Measurements from ENCODE around the gene IL20RA.

IL20RA gene

DNA sequence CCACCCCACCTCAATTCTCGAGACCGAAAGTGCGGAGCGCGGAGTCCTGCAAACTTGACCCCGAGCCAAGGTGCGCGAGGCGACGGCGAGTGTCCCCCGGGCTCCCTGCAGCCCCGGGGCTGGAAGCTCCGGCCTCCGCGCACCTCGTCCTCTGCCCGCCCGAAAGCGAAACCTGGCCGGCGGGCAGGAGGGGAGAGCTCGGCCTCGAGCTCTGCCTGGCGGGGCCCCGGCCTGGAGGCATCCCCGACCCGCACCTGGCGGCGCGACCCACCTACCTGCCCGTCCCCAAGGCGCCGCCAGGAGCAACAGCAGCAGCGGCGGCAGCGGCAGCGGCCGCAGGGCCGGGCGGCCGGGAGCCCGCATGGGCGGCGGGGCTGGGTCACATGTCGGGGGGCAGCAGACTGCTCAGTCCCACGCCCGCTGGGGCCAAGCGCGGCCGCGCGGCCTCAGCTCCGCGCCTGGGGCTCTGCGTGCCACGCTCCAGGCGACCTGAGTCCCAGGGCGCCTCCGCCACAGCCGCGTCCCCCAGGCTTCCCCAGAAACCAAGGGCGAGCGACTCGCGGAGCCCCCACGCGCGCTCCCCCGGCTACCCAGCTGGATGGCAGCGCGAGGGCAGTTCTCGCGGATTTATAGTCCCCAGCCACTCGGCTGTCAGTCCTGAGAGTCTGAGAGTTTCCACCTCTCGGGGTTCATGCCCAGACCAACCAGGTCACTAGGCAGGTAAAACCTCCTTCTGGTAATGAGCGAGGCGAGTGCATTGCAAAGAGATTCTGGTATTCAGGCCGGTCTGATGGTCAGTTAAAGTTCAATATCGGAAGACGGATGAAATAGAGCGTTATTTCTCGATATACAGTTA is at the start of gene IL20RA:
IL20RA (minus strand) TSS at position 600 of the 856 bp plus-strand sequence; CDS start at position 363, 237 bp downstream.
- peak within 1 kb of the TSS; percentile 3 for H3K27ac ChIP-seq (ENCODE audit: low read depth, low read length)
- peaks cover 0 to 5% of the 10 kb centered on the region in 2 donors for H3K27me3 ChIP-seq (ENCODE audit: control insufficient read depth in 1 of 2, insufficient read depth in 2 of 2, low read length in 2 of 2)
- H3K4me1 ChIP-seq (ENCODE audit: control insufficient read depth in 1 of 2, insufficient read depth in 2 of 2, low read length in 2 of 2): peaks cover 0 to 8% of the 10 kb centered on the region in 2 donors
- no peaks in the 10 kb centered on the region for H3K36me3 ChIP-seq (ENCODE audit: control insufficient read depth in 1 of 2, insufficient read depth in 2 of 2, low read length in 2 of 2)
- no peaks in the 10 kb centered on the region for H3K9me3 ChIP-seq (ENCODE audit: control insufficient read depth in 1 of 2, low read length in 2 of 2)
- H3K9ac ChIP-seq (ENCODE audit: low read depth in 1 of 2, low read length in 2 of 2): peak within 1 kb of the TSS; percentile 49 to 73
- H3K4me3 ChIP-seq (ENCODE audit: low read depth in 1 of 2, low read length in 2 of 2): peak within 1 kb of the TSS; percentile 65 to 71

DNA sequence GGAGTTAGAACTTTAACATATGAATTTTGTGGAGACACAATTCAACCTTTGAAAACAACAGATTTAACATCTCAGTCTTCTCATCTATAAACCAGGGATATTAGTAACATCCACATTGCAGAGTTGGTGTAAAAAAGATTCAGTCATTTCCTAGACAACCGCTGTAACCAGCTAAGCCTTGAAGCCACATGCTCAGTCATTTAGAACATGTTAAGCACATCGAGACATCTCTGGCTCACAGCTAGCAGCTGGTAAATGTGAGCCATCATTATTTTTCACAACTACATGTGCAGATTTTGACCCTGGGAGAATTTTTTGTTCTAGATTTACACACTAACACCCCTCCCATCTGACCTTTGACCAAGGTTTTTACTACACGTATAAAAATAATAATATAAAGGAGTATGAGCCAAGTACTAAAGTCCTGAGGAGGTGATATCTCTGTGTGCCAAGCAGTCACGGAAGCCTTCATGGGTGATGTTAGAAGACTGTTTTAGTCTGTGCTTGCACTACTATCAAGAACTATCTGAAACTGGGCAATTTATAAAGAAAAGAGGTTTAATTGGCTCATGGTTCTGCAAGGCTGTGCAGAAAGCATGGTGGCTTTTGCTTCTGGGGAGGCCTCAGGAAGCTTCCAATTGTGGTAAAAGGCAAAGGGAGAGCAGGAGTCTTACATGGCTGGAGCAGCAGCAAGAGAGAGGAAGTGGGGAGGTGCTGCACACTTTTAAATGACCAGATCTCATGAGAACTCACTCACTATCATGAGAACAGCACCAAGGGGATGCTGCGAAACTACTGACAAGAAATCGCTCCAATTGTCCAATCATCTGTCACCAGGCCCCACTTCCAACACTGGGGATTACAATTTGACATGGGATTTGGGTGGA is 48.7 kb upstream of the IL20RA start:
- Histone ChIP-seq H3K36me3 (ENCODE audit: control insufficient read depth in 1 of 2, insufficient read depth in 2 of 2, low read length in 2 of 2) (no peaks in the 10 kb centered on the region), H3K27me3 (ENCODE audit: control insufficient read depth in 1 of 2, insufficient read depth in 2 of 2, low read length in 2 of 2) (no peaks in the 10 kb centered on the region)

DNA sequence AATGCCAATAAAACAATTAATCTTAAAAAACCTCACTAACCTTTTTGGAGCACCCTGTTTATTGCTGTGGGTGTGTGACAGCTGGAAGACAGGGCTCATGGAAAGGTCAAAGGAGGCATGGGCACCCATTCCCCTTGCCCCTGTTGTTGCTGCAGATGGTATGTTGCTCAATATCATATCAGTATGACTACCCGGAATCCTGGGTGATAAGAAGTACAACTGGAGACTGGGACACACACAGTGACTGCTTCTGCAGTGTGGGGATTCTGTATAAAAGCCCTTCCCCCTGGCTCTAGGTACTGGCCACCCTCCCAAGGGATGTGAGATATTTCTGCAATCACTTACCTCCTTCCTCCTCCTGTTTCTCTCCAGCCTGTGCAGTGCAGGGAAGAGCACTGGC is 47.3 kb upstream of the IL20RA start:
- peak overlapping the region; percentile 1 for H3K27ac ChIP-seq (ENCODE audit: low read depth, low read length)
- no peaks in the 10 kb centered on the region for H3K36me3 ChIP-seq (ENCODE audit: control insufficient read depth in 1 of 2, insufficient read depth in 2 of 2, low read length in 2 of 2)
- peaks cover 2 to 9% of the 10 kb centered on the region in 2 donors for H3K9me3 ChIP-seq (ENCODE audit: control insufficient read depth in 1 of 2, low read length in 2 of 2)
- peaks cover 20 to 42% of the 10 kb centered on the region in 2 donors for H3K4me1 ChIP-seq (ENCODE audit: control insufficient read depth in 1 of 2, insufficient read depth in 2 of 2, low read length in 2 of 2)
- H3K4me3 ChIP-seq (ENCODE audit: low read depth in 1 of 2, low read length in 2 of 2): no peak overlapping the region
- H3K27me3 ChIP-seq (ENCODE audit: control insufficient read depth in 1 of 2, insufficient read depth in 2 of 2, low read length in 2 of 2): no peaks in the 10 kb centered on the region
- H3K9ac ChIP-seq (ENCODE audit: low read depth in 1 of 2, low read length in 2 of 2): no peak overlapping the region

More for the DNA sequence above, 48.7 kb upstream of the IL20RA start:
- H3K9me3 ChIP-seq (ENCODE audit: control insufficient read depth in 1 of 2, low read length in 2 of 2): peaks cover 2 to 9% of the 10 kb centered on the region in 2 donors
- no peak overlapping the region for H3K27ac ChIP-seq (ENCODE audit: low read depth, low read length)
- H3K4me3 ChIP-seq (ENCODE audit: low read depth in 1 of 2, low read length in 2 of 2): no peak overlapping the region
- no peak overlapping the region for H3K9ac ChIP-seq (ENCODE audit: low read depth in 1 of 2, low read length in 2 of 2)
- H3K4me1 ChIP-seq (ENCODE audit: control insufficient read depth in 1 of 2, insufficient read depth in 2 of 2, low read length in 2 of 2): peaks cover 20 to 42% of the 10 kb centered on the region in 2 donors

DNA sequence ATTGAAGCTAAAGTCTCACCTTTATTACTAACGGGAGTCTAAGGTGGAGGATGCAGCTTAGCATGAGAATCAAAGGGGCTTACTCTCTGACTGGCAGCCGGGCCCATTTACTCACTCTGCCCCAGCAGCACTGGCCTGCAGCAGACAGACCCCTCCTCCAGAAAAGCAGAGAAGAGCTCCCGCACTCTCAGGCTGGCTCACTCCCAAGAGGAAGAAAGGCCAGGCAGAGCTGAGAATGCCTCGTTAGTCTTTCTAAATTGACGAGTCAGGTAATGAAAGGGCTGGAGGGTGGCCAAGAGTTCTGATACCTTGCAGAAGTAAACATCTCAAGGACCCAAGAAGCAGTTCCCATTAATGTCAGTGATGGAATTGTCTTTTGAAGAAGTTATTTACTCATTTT is 44.5 kb upstream of the IL20RA start:
- H3K9me3 ChIP-seq (ENCODE audit: control insufficient read depth in 1 of 2, low read length in 2 of 2): peaks cover 2 to 9% of the 10 kb centered on the region in 2 donors
- H3K27ac ChIP-seq (ENCODE audit: low read depth, low read length): no peak overlapping the region
- no peak overlapping the region for H3K9ac ChIP-seq (ENCODE audit: low read depth in 1 of 2, low read length in 2 of 2)
- peaks cover 20 to 54% of the 10 kb centered on the region in 2 donors for H3K4me1 ChIP-seq (ENCODE audit: control insufficient read depth in 1 of 2, insufficient read depth in 2 of 2, low read length in 2 of 2)
- H3K4me3 ChIP-seq (ENCODE audit: low read depth in 1 of 2, low read length in 2 of 2): no peak overlapping the region
- H3K36me3 ChIP-seq (ENCODE audit: control insufficient read depth in 1 of 2, insufficient read depth in 2 of 2, low read length in 2 of 2): no peaks in the 10 kb centered on the region
- no peaks in the 10 kb centered on the region for H3K27me3 ChIP-seq (ENCODE audit: control insufficient read depth in 1 of 2, insufficient read depth in 2 of 2, low read length in 2 of 2)

- H3K36me3 ChIP-seq (ENCODE audit: control insufficient read depth in 1 of 2, insufficient read depth in 2 of 2, low read length in 2 of 2): no peaks in the 10 kb centered on the region
- H3K9ac ChIP-seq (ENCODE audit: low read depth in 1 of 2, low read length in 2 of 2): no peak overlapping the region
- H3K9me3 ChIP-seq (ENCODE audit: control insufficient read depth in 1 of 2, low read length in 2 of 2): peaks cover 2 to 9% of the 10 kb centered on the region in 2 donors
- H3K4me3 ChIP-seq (ENCODE audit: low read depth in 1 of 2, low read length in 2 of 2): no peak overlapping the region
- H3K4me1 ChIP-seq (ENCODE audit: control insufficient read depth in 1 of 2, insufficient read depth in 2 of 2, low read length in 2 of 2): peaks cover 11 to 45% of the 10 kb centered on the region in 2 donors
- no peaks in the 10 kb centered on the region for H3K27me3 ChIP-seq (ENCODE audit: control insufficient read depth in 1 of 2, insufficient read depth in 2 of 2, low read length in 2 of 2)
- H3K27ac ChIP-seq (ENCODE audit: low read depth, low read length): no peak overlapping the region
Measured at GRCh38 chr6:137087902-137088301, 43.1 kb upstream of the IL20RA start.

DNA sequence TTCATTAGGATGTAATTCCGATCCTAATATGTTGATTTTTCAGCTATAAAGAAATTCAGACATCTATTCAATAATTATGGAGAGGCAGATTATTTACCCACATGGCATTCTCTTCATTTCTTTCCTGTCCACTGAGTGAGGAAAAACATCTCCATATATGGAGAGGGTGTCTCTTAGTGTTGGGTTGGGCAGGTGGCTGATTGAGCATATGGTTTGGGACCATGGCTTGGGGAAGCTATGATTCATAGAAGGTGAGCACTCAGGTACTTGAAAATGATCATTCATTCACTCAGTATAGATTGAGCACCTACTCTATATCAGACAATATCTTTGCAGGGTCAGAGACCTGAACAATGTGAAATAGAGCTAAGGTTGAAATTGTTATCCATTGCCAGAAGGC is 41.3 kb upstream of the IL20RA start:
- Histone ChIP-seq H3K9ac (ENCODE audit: low read depth in 1 of 2, low read length in 2 of 2) (no peak overlapping the region), H3K4me1 (ENCODE audit: control insufficient read depth in 1 of 2, insufficient read depth in 2 of 2, low read length in 2 of 2) (peaks cover 2 to 36% of the 10 kb centered on the region in 2 donors), H3K9me3 (ENCODE audit: control insufficient read depth in 1 of 2, low read length in 2 of 2) (peaks cover 2 to 5% of the 10 kb centered on the region in 2 donors), H3K27ac (ENCODE audit: low read depth, low read length) (no peak overlapping the region), H3K36me3 (ENCODE audit: control insufficient read depth in 1 of 2, insufficient read depth in 2 of 2, low read length in 2 of 2) (no peaks in the 10 kb centered on the region), H3K27me3 (ENCODE audit: control insufficient read depth in 1 of 2, insufficient read depth in 2 of 2, low read length in 2 of 2) (no peaks in the 10 kb centered on the region), H3K4me3 (ENCODE audit: low read depth in 1 of 2, low read length in 2 of 2) (no peak overlapping the region)

- no peaks in the 10 kb centered on the region for H3K27me3 ChIP-seq (ENCODE audit: control insufficient read depth in 1 of 2, insufficient read depth in 2 of 2, low read length in 2 of 2)
Measured at GRCh38 chr6:137084865-137085617, 40.3 kb upstream of the IL20RA start.

GRCh38 chr6:137084090-137084489 is 39.3 kb upstream of the IL20RA start:
- H3K4me1 ChIP-seq (ENCODE audit: control insufficient read depth in 1 of 2, insufficient read depth in 2 of 2, low read length in 2 of 2): peaks cover 0 to 23% of the 10 kb centered on the region in 2 donors
- H3K36me3 ChIP-seq (ENCODE audit: control insufficient read depth in 1 of 2, insufficient read depth in 2 of 2, low read length in 2 of 2): no peaks in the 10 kb centered on the region
- H3K27me3 ChIP-seq (ENCODE audit: control insufficient read depth in 1 of 2, insufficient read depth in 2 of 2, low read length in 2 of 2): no peaks in the 10 kb centered on the region
- no peak overlapping the region for H3K4me3 ChIP-seq (ENCODE audit: low read depth in 1 of 2, low read length in 2 of 2)
- H3K9me3 ChIP-seq (ENCODE audit: control insufficient read depth in 1 of 2, low read length in 2 of 2): no peaks in the 10 kb centered on the region
- H3K27ac ChIP-seq (ENCODE audit: low read depth, low read length): no peak overlapping the region
- no peak overlapping the region for H3K9ac ChIP-seq (ENCODE audit: low read depth in 1 of 2, low read length in 2 of 2)

More at GRCh38 chr6:137084865-137085617, 40.3 kb upstream of the IL20RA start:
- Histone ChIP-seq H3K4me3 (ENCODE audit: low read depth in 1 of 2, low read length in 2 of 2) (no peak overlapping the region), H3K27ac (ENCODE audit: low read depth, low read length) (no peak overlapping the region), H3K4me1 (ENCODE audit: control insufficient read depth in 1 of 2, insufficient read depth in 2 of 2, low read length in 2 of 2) (peaks cover 2 to 32% of the 10 kb centered on the region in 2 donors), H3K36me3 (ENCODE audit: control insufficient read depth in 1 of 2, insufficient read depth in 2 of 2, low read length in 2 of 2) (no peaks in the 10 kb centered on the region), H3K9me3 (ENCODE audit: control insufficient read depth in 1 of 2, low read length in 2 of 2) (no peaks in the 10 kb centered on the region), H3K9ac (ENCODE audit: low read depth in 1 of 2, low read length in 2 of 2) (no peak overlapping the region)

- peaks cover 0 to 24% of the 10 kb centered on the region in 2 donors for H3K4me1 ChIP-seq (ENCODE audit: control insufficient read depth in 1 of 2, insufficient read depth in 2 of 2, low read length in 2 of 2)
Measured at GRCh38 chr6:137081997-137082396, 37.2 kb upstream of the IL20RA start.

More at GRCh38 chr6:137081997-137082396, 37.2 kb upstream of the IL20RA start:
- H3K27ac ChIP-seq (ENCODE audit: low read depth, low read length): no peak overlapping the region
- H3K9ac ChIP-seq (ENCODE audit: low read depth in 1 of 2, low read length in 2 of 2): no peak overlapping the region
- H3K9me3 ChIP-seq (ENCODE audit: control insufficient read depth in 1 of 2, low read length in 2 of 2): no peaks in the 10 kb centered on the region
- H3K4me3 ChIP-seq (ENCODE audit: low read depth in 1 of 2, low read length in 2 of 2): no peak overlapping the region
- no peaks in the 10 kb centered on the region for H3K27me3 ChIP-seq (ENCODE audit: control insufficient read depth in 1 of 2, insufficient read depth in 2 of 2, low read length in 2 of 2)
- no peaks in the 10 kb centered on the region for H3K36me3 ChIP-seq (ENCODE audit: control insufficient read depth in 1 of 2, insufficient read depth in 2 of 2, low read length in 2 of 2)

Measured in duodenal mucosa (tissue), 2 donors.